A673 (cell line): Measurements from ENCODE around the gene ARPP21. TPM values are rescaled to one million over a fixed set of nuclear protein-coding genes. Genes with fewer than 3 reads are reported as not detected.
"Not testable (repeated sequence)": the region's sequence is repeated elsewhere in the genome, so short reads cannot be mapped to it uniquely, and the experiment has no call there.

Experiments
- BruUV-seq: library from RNA; stranded (reverse); fragments of 400-500 nt; replicated peaks from 2 replicates; lab custom pipeline; 2021; lab: Mats Ljungman, UMichigan
- CTCF ChIA-PET: fragments of 300-600 bp; sonication (Branson Sonifier 250); formaldehyde crosslinking; loops from one replicate; lab custom pipeline; 2022; ENCODE audit warnings: antibody characterized with exemption; lab: Charles Lee
- POLR2A ChIA-PET: fragments of 300-600 bp; sonication (Branson Sonifier 250); formaldehyde crosslinking; loops from one replicate; lab custom pipeline; 2022; ENCODE audit warnings: antibody characterized with exemption; ENCODE audit not compliant: low non-redundant PET; lab: Charles Lee
- DNase-seq: peaks from one replicate; pipeline ENCODE4 v3.0.0-alpha.2; 2015; ENCODE audit warnings: low spot score
- H3K27ac ChIP-seq: fragments of 200-600 bp; sonication (generic); 2 replicates; pipeline ENCODE4 v1.5.1; 2016; ENCODE audit warnings: mixed run types, low read depth, mild to moderate bottlenecking, mixed read lengths, antibody characterized with exemption, low read length; ENCODE audit not compliant: poor library complexity, severe bottlenecking
- H3K27me3 ChIP-seq: fragments of 200-600 bp; sonication (generic); replicated peaks from 2 replicates; pipeline ENCODE4 v1.6.1; 2017; ENCODE audit warnings: mixed run types, low read depth, mild to moderate bottlenecking, mixed read lengths, antibody characterized with exemption, low read length; ENCODE audit not compliant: insufficient read depth, poor library complexity
- H3K36me3 ChIP-seq: fragments of 200-600 bp; sonication (generic); 2 replicates; pipeline ENCODE4 v1.6.1; 2016; ENCODE audit warnings: mixed run types, mild to moderate bottlenecking, mixed read lengths, antibody characterized with exemption, low read length; ENCODE audit not compliant: insufficient read depth, poor library complexity, severe bottlenecking
- H3K4me1 ChIP-seq: fragments of 200-600 bp; sonication (generic); 2 replicates; pipeline ENCODE4 v1.6.1; 2017; ENCODE audit warnings: mixed run types, mild to moderate bottlenecking, mixed read lengths, antibody characterized with exemption, low read length; ENCODE audit not compliant: insufficient read depth, poor library complexity, severe bottlenecking
- H3K4me3 ChIP-seq: fragments of 200-600 bp; sonication (generic); 2 replicates; pipeline ENCODE4 v1.5.1; 2016; ENCODE audit warnings: low read depth, mixed run types, mild to moderate bottlenecking, mixed read lengths, low read length; ENCODE audit not compliant: poor library complexity, severe bottlenecking
- H3K9me3 ChIP-seq: fragments of 200-600 bp; sonication (generic); 2 replicates; pipeline ENCODE4 v1.6.1; 2016; ENCODE audit warnings: mixed run types, low read depth, mild to moderate bottlenecking, mixed read lengths, antibody characterized with exemption, low read length; ENCODE audit not compliant: poor library complexity, severe bottlenecking
- EZH2 ChIP-seq: fragments of 200-600 bp; sonication (generic); IDR thresholded peaks from 2 replicates; pipeline ENCODE4 v1.6.1; 2017; ENCODE audit warnings: borderline replicate concordance, low read depth, mild to moderate bottlenecking, mixed read lengths, antibody characterized with exemption, low read length; ENCODE audit not compliant: poor library complexity, severe bottlenecking
- intact Hi-C: fragments of 100-400 bp; cut with micrococcal nuclease; formaldehyde crosslinking; loops from one replicate; pipeline ENCODE4 v1.10.0; 2022; ENCODE audit not compliant: unreplicated experiment
- total RNA-seq: library from RNA; stranded (reverse); gene quantifications from 2 replicates; pipeline ENCODE4 v1.2.3, GENCODE V29; 2021
- TF ChIP-seq, protein P1 (sequence below): fragments of 300-800, 200-600 bp; sonication (generic); conservative IDR thresholded peaks from 2 replicates; pipeline ENCODE4 v1.5.1; 2017; ENCODE audit warnings: low read depth, mild to moderate bottlenecking, antibody characterized with exemption, low read length, moderate library complexity, mixed read lengths

Gene ARPP21
- total RNA-seq, 1 experiment from 2014 or later: not detected

DNA sequence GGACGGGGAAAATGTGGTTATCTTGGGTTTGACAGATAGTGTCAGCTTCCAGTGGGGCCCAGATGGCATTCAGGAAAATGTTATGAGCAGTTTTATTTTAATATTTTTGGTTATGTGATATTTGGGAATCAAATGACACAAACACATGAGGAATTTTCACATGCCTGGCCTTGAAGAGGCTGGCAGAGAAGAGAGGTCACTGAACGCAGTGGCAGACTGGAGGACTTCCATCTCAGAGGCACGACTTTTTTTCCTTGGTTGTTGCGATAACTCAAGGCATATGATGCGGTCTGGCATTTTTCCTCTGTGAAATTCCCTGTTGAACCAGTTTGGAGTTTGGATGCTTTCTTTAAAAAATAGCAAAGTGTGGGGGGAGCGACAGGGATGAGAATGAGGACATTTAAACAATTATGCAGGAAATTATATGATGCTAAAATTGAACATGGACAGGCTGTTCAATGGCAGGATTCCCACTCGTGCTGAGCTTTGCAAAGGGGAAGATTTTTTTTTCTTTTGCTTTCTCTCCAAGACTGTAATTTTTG lies 36.9 kb upstream of the ARPP21 start:
- DNase-seq: no peak
- CTCF ChIA-PET: no interaction called here
- Histone ChIP-seq H3K9me3 (no peaks in the 10 kb centered on the region), H3K36me3 (no peaks in the 10 kb centered on the region), H3K27me3 (no peaks in the 10 kb centered on the region), H3K4me1 (no peaks in the 10 kb centered on the region), H3K4me3 (no peak overlapping the region), H3K27ac (no peak overlapping the region)
- no TSS peak for BruUV-seq
- TF ChIP-seq EZH2: no peak
- TF ChIP-seq, protein P1, sequence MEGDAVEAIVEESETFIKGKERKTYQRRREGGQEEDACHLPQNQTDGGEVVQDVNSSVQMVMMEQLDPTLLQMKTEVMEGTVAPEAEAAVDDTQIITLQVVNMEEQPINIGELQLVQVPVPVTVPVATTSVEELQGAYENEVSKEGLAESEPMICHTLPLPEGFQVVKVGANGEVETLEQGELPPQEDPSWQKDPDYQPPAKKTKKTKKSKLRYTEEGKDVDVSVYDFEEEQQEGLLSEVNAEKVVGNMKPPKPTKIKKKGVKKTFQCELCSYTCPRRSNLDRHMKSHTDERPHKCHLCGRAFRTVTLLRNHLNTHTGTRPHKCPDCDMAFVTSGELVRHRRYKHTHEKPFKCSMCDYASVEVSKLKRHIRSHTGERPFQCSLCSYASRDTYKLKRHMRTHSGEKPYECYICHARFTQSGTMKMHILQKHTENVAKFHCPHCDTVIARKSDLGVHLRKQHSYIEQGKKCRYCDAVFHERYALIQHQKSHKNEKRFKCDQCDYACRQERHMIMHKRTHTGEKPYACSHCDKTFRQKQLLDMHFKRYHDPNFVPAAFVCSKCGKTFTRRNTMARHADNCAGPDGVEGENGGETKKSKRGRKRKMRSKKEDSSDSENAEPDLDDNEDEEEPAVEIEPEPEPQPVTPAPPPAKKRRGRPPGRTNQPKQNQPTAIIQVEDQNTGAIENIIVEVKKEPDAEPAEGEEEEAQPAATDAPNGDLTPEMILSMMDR: no peak
- POLR2A ChIA-PET: no interaction called here
- intact Hi-C loops: no loop called here

- CTCF ChIA-PET: no interaction called here
- Histone ChIP-seq H3K4me3 (no peak overlapping the region), H3K9me3 (no peaks in the 10 kb centered on the region), H3K27me3 (no peaks in the 10 kb centered on the region), H3K36me3 (no peaks in the 10 kb centered on the region), H3K4me1 (no peaks in the 10 kb centered on the region), H3K27ac (no peak overlapping the region)
- intact Hi-C loops: no loop called here
- POLR2A ChIA-PET: no interaction called here
- no peak for DNase-seq
- BruUV-seq: no TSS peak
- TF ChIP-seq, protein P1: no peak
- TF ChIP-seq EZH2: no peak
These were observed 23.0 kb upstream of the ARPP21 start for GRCh38 chr3:35616346-35616745.

GRCh38 chr3:35617370-35617769 lies 22.0 kb upstream of the ARPP21 start:
- no peak overlapping the region for H3K27ac ChIP-seq
- TF ChIP-seq, protein P1: no peak
- no peak for TF ChIP-seq EZH2
- DNase-seq: no peak
- no peaks in the 10 kb centered on the region for H3K9me3 ChIP-seq
- intact Hi-C loops: no loop called here
- CTCF ChIA-PET: no interaction called here
- no peaks in the 10 kb centered on the region for H3K4me1 ChIP-seq
- H3K36me3 ChIP-seq: no peaks in the 10 kb centered on the region
- POLR2A ChIA-PET: no interaction called here
- no TSS peak for BruUV-seq
- no peaks in the 10 kb centered on the region for H3K27me3 ChIP-seq
- no peak overlapping the region for H3K4me3 ChIP-seq

DNA sequence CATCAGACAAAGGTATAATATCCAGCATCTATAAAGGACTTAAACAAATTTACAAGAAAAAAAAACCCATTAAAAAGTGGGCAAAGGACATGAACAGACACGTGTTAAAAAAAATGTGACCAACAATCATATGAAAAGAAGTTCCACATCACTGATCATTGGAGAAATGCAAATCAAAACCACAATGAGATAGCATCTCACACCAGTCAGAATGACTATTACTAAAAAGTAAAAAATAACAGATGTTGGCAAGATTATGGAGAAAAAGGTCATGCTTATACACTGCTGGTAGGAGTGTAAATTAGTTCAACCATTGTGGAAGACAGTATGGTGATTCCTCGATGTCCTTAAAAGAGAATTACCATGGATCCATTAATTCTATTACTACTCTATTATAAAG lies 19.1 kb upstream of the ARPP21 start:
- intact Hi-C loops, H3K36me3 ChIP-seq, H3K27me3 ChIP-seq, CTCF ChIA-PET, POLR2A ChIA-PET, H3K9me3 ChIP-seq, DNase-seq, BruUV-seq, H3K4me1 ChIP-seq, H3K4me3 ChIP-seq, H3K27ac ChIP-seq: not testable (repeated sequence)
